Measurements from ENCODE around the gene XPR1. TPM values are rescaled to one million over a fixed set of nuclear protein-coding genes. Genes with fewer than 3 reads are reported as not detected.
"Not testable (repeated sequence)": the region's sequence is repeated elsewhere in the genome, so short reads cannot be mapped to it uniquely, and the experiment has no call there.

Gene XPR1
- total RNA-seq, 1 donor from 2014 or later: 62.1 TPM

GRCh38 chr1:180854456-180854855 lies 222.6 kb downstream of the XPR1 start:
- Mint-ChIP-seq H3K36me3 (ENCODE audit: unreplicated experiment) (no peaks in the 10 kb centered on the region), H3K4me1 (ENCODE audit: low read depth, unreplicated experiment) (peaks cover 17% of the 10 kb centered on the region), H3K4me3 (ENCODE audit: unreplicated experiment) (no peak overlapping the region), H3K27me3 (ENCODE audit: unreplicated experiment) (peaks cover 2% of the 10 kb centered on the region), H3K9me3 (ENCODE audit: unreplicated experiment) (no peaks in the 10 kb centered on the region), H3K27ac (ENCODE audit: unreplicated experiment) (no peak overlapping the region)
- no peak for TF ChIP-seq CTCF (IDR thresholded peaks at IDR 0.05; ENCODE audit: partially characterized antibody, unreplicated experiment)
- no peak for DNase-seq

- not testable (repeated sequence) for H3K9me3 Mint-ChIP-seq (ENCODE audit: unreplicated experiment); H3K36me3 Mint-ChIP-seq (ENCODE audit: unreplicated experiment); H3K27ac Mint-ChIP-seq (ENCODE audit: unreplicated experiment); DNase-seq; H3K27me3 Mint-ChIP-seq (ENCODE audit: unreplicated experiment); H3K4me3 Mint-ChIP-seq (ENCODE audit: unreplicated experiment)
- peaks cover 15% of the 10 kb centered on the region for H3K4me1 Mint-ChIP-seq (ENCODE audit: low read depth, unreplicated experiment)
Observed at GRCh38 chr1:180857947-180858725, 226.3 kb downstream of the XPR1 start.

GRCh38 chr1:180859306-180859705 lies 227.5 kb downstream of the XPR1 start:
- Mint-ChIP-seq H3K4me1 (ENCODE audit: low read depth, unreplicated experiment) (peaks cover 8% of the 10 kb centered on the region), H3K36me3 (ENCODE audit: unreplicated experiment) (no peaks in the 10 kb centered on the region), H3K27me3 (ENCODE audit: unreplicated experiment) (peaks cover 2% of the 10 kb centered on the region), H3K4me3 (ENCODE audit: unreplicated experiment) (no peak overlapping the region), H3K9me3 (ENCODE audit: unreplicated experiment) (no peaks in the 10 kb centered on the region), H3K27ac (ENCODE audit: unreplicated experiment) (no peak overlapping the region)
- TF ChIP-seq CTCF (IDR thresholded peaks at IDR 0.05; ENCODE audit: partially characterized antibody, unreplicated experiment): no peak
- DNase-seq: no peak

- peaks cover 4% of the 10 kb centered on the region for H3K4me1 Mint-ChIP-seq (ENCODE audit: low read depth, unreplicated experiment)
- H3K4me3 Mint-ChIP-seq (ENCODE audit: unreplicated experiment): no peak overlapping the region
- TF ChIP-seq CTCF (IDR thresholded peaks at IDR 0.05; ENCODE audit: partially characterized antibody, unreplicated experiment): no peak
- H3K27ac Mint-ChIP-seq (ENCODE audit: unreplicated experiment): no peak overlapping the region
- no peak for DNase-seq
- no peaks in the 10 kb centered on the region for H3K9me3 Mint-ChIP-seq (ENCODE audit: unreplicated experiment)
- peaks cover 2% of the 10 kb centered on the region for H3K27me3 Mint-ChIP-seq (ENCODE audit: unreplicated experiment)
- no peaks in the 10 kb centered on the region for H3K36me3 Mint-ChIP-seq (ENCODE audit: unreplicated experiment)
Observed at GRCh38 chr1:180860535-180860934, 228.7 kb downstream of the XPR1 start.

- H3K4me1 Mint-ChIP-seq (ENCODE audit: low read depth, unreplicated experiment): no peaks in the 10 kb centered on the region
- H3K4me3 Mint-ChIP-seq (ENCODE audit: unreplicated experiment): no peak overlapping the region
- no peaks in the 10 kb centered on the region for H3K9me3 Mint-ChIP-seq (ENCODE audit: unreplicated experiment)
- no peak for DNase-seq
- no peaks in the 10 kb centered on the region for H3K36me3 Mint-ChIP-seq (ENCODE audit: unreplicated experiment)
- TF ChIP-seq CTCF (IDR thresholded peaks at IDR 0.05; ENCODE audit: partially characterized antibody, unreplicated experiment): no peak
- no peaks in the 10 kb centered on the region for H3K27me3 Mint-ChIP-seq (ENCODE audit: unreplicated experiment)
- no peak overlapping the region for H3K27ac Mint-ChIP-seq (ENCODE audit: unreplicated experiment)
Observed at GRCh38 chr1:180862305-180862704, 230.5 kb downstream of the XPR1 start.
